IMR-90 (cell line): Measurements from ENCODE around the gene NOL4L. TPM values are rescaled to one million over a fixed set of nuclear protein-coding genes. Genes with fewer than 3 reads are reported as not detected.
A peak's percentile ranks its signal among the peaks of the same experiment; 100 is the strongest.

Source experiments
- ATAC-seq: fragments of 200-7000 bp; cut with Tn5 transposase; 2 replicates; pipeline ENCODE4 v1.9.1; 2020; ENCODE audit warnings: low read depth, mild to moderate bottlenecking, moderate library complexity
- BruUV-seq: library from RNA; stranded (reverse); fragments of 400-500 nt; replicated peaks from 2 replicates; lab custom pipeline; 2021; lab: Mats Ljungman, UMichigan
- CTCF ChIA-PET: fragments of 300-600 bp; formaldehyde crosslinking; extraction: SDS; loops from one replicate; lab custom pipeline; 2021; ENCODE audit warnings: antibody characterized with exemption; lab: Yijun Ruan, JAX
- POLR2A ChIA-PET: fragments of 300-600 bp; sonication (Branson Sonifier 250); formaldehyde crosslinking; loops from one replicate; lab custom pipeline; 2022; ENCODE audit warnings: antibody characterized with exemption; ENCODE audit not compliant: unreplicated experiment; lab: Charles Lee
- DNase-seq: peaks from one replicate; pipeline ENCODE4 v3.0.0; 2013
- H2AFZ ChIP-seq: replicated peaks from 2 replicates; pipeline ENCODE3; 2013; ENCODE audit warnings: low read length, mild to moderate bottlenecking; ENCODE audit not compliant: poor library complexity
- H2AK5ac ChIP-seq: 2 replicates; pipeline ENCODE4 v1.6.1; 2013; ENCODE audit warnings: low read depth, low read length, inconsistent platforms
- H2AK9ac ChIP-seq: replicated peaks from 2 replicates; pipeline ENCODE3; 2013; ENCODE audit warnings: mild to moderate bottlenecking, low read depth, low read length, moderate library complexity; ENCODE audit not compliant: poor library complexity
- H2BK120ac ChIP-seq: 2 replicates; pipeline ENCODE4 v1.6.1; 2013; ENCODE audit warnings: low read depth, low read length, inconsistent platforms
- H2BK15ac ChIP-seq: 3 replicates; pipeline ENCODE4 v1.6.1; 2013; ENCODE audit warnings: low read depth, low read length, inconsistent platforms
- H2BK20ac ChIP-seq: 2 replicates; pipeline ENCODE4 v1.6.1; 2013; ENCODE audit warnings: low read depth, mild to moderate bottlenecking, inconsistent platforms, low read length, moderate library complexity
- H2BK5ac ChIP-seq: 2 replicates; pipeline ENCODE4 v1.6.1; 2013; ENCODE audit warnings: mild to moderate bottlenecking, low read depth, low read length, inconsistent platforms; ENCODE audit not compliant: poor library complexity, severe bottlenecking
- H3K14ac ChIP-seq: replicated peaks from 2 replicates; pipeline ENCODE4 v1.6.1; 2013; ENCODE audit warnings: low read depth, low read length, inconsistent platforms
- H3K18ac ChIP-seq: 2 replicates; pipeline ENCODE4 v1.6.1; 2013; ENCODE audit warnings: low read depth, low read length, control low read depth
- H3K23ac ChIP-seq: 2 replicates; pipeline ENCODE4 v1.6.1; 2013; ENCODE audit warnings: low read depth, low read length, inconsistent platforms
- H3K27ac ChIP-seq: 2 replicates; pipeline ENCODE4 v1.5.1; 2013; ENCODE audit warnings: mild to moderate bottlenecking, control low read depth, low read length; ENCODE audit not compliant: insufficient read depth
- H3K27me3 ChIP-seq: 2 replicates; pipeline ENCODE4 v1.6.1; 2013; ENCODE audit warnings: low read length; ENCODE audit not compliant: control insufficient read depth, insufficient read depth
- H3K36me3 ChIP-seq: 2 replicates; pipeline ENCODE4 v1.6.1; 2013; ENCODE audit warnings: low read length, mixed read lengths; ENCODE audit not compliant: control insufficient read depth, insufficient read depth
- H3K4ac ChIP-seq: 2 replicates; pipeline ENCODE4 v1.6.1; 2013; ENCODE audit warnings: low read depth, low read length, inconsistent platforms
- H3K4me1 ChIP-seq: 2 replicates; pipeline ENCODE4 v1.6.1; 2013; ENCODE audit warnings: low read length, mixed read lengths; ENCODE audit not compliant: control insufficient read depth, insufficient read depth
- H3K4me2 ChIP-seq: 2 replicates; pipeline ENCODE4 v1.6.1; 2013; ENCODE audit warnings: low read depth, mild to moderate bottlenecking, control low read depth, low read length, moderate library complexity
- H3K4me3 ChIP-seq: 2 replicates; pipeline ENCODE4 v1.5.1; 2013; ENCODE audit warnings: low read depth, mild to moderate bottlenecking, control low read depth, low read length, moderate library complexity; ENCODE audit not compliant: insufficient read depth
- H3K56ac ChIP-seq: 2 replicates; pipeline ENCODE4 v1.6.1; 2013; ENCODE audit warnings: low read length, inconsistent platforms; ENCODE audit not compliant: insufficient read depth; ENCODE audit errors: extremely low read depth
- H3K79me1 ChIP-seq, 2 experiments: 2 replicates each; pipeline ENCODE4 v1.6.1; 2013; ENCODE audit warnings: low read length in 2 of 2, inconsistent platforms in 1 of 2, low read depth in 1 of 2
- H3K9ac ChIP-seq: 2 replicates; pipeline ENCODE4 v1.6.1; 2013; ENCODE audit warnings: low read depth, low read length, control low read depth
- H3K9me1 ChIP-seq: 2 replicates; pipeline ENCODE4 v1.6.1; 2013; ENCODE audit warnings: low read length, inconsistent platforms; ENCODE audit not compliant: insufficient read depth
- H3K9me3 ChIP-seq: 2 replicates; pipeline ENCODE4 v1.6.1; 2013; ENCODE audit warnings: low read length; ENCODE audit not compliant: control insufficient read depth, insufficient read depth
- H4K20me1 ChIP-seq: 2 replicates; pipeline ENCODE4 v1.6.1; 2013; ENCODE audit warnings: low read length, inconsistent platforms; ENCODE audit not compliant: insufficient read depth
- H4K5ac ChIP-seq: 2 replicates; pipeline ENCODE4 v1.6.1; 2013; ENCODE audit warnings: mild to moderate bottlenecking, low read depth, low read length, control low read depth
- H4K8ac ChIP-seq, 2 experiments: 2 replicates each; pipeline ENCODE4 v1.6.1; 2013; ENCODE audit warnings: low read depth in 2 of 2, low read length in 2 of 2, control low read depth in 1 of 2, inconsistent platforms in 1 of 2
- H4K91ac ChIP-seq: 2 replicates; pipeline ENCODE4 v1.6.1; 2013; ENCODE audit warnings: low read depth, low read length, inconsistent platforms; ENCODE audit not compliant: insufficient read depth
- CHD1 ChIP-seq: IDR thresholded peaks from 2 replicates; pipeline ENCODE4 v1.6.1; 2012; ENCODE audit warnings: low read depth, low read length, improper control_type of control experiment
- CTCF ChIP-seq: conservative IDR thresholded peaks from 2 replicates; pipeline ENCODE4 v1.5.1; 2012; ENCODE audit warnings: mild to moderate bottlenecking, low read depth, low read length, improper control_type of control experiment
- FOS ChIP-seq: fragments of 150-350 bp; IDR thresholded peaks from 2 replicates; pipeline ENCODE4 v1.6.1; 2016; ENCODE audit warnings: low read depth, low read length
- MAFK ChIP-seq: IDR thresholded peaks from 2 replicates; pipeline ENCODE4 v1.6.1; 2012; ENCODE audit warnings: low read depth, low read length, improper control_type of control experiment
- MAZ ChIP-seq: IDR thresholded peaks from 2 replicates; pipeline ENCODE4 v1.6.1; 2012; ENCODE audit warnings: low read depth, mild to moderate bottlenecking, low read length, improper control_type of control experiment, moderate library complexity, borderline replicate concordance
- MXI1 ChIP-seq: IDR thresholded peaks from 2 replicates; pipeline ENCODE4 v1.6.1; 2012; ENCODE audit warnings: low read depth, mild to moderate bottlenecking, low read length, moderate library complexity, borderline replicate concordance
- RAD21 ChIP-seq: IDR thresholded peaks from 2 replicates; pipeline ENCODE4 v1.6.1; 2012; ENCODE audit warnings: low read length, improper control_type of control experiment
- RCOR1 ChIP-seq: IDR thresholded peaks from 2 replicates; pipeline ENCODE4 v1.6.1; 2012; ENCODE audit warnings: mild to moderate bottlenecking, low read length, improper control_type of control experiment; ENCODE audit not compliant: insufficient replicate concordance
- WGBS, 2 experiments: methylation state at CpG; one replicate each; pipeline versions ENCODE4 v1.1.5 to v1.1.7; 2013; ENCODE audit warnings: missing lambda C conversion rate in 2 of 2; ENCODE audit not compliant: insufficient read length in 1 of 2; ENCODE audit errors: extremely low coverage in 2 of 2; 5-methylcytosine and 5-hydroxymethylcytosine counted together
- dilution Hi-C: fragments of 300-500 bp; cut with HindIII; formaldehyde crosslinking; loops from one replicate; pipeline ENCODE4 v1.14.3; 2018; ENCODE audit warnings: low sequenced_read_pairs; ENCODE audit not compliant: unreplicated experiment
- in situ Hi-C: fragments of 300-500 bp; cut with MboI; formaldehyde crosslinking; loops from 3 replicates; pipeline ENCODE4 v1.14.3; 2019; ENCODE audit warnings: low sequenced_read_pairs, inconsistent platforms, mixed read lengths
- intact Hi-C: fragments of 100-400 bp; cut with micrococcal nuclease; formaldehyde crosslinking; loops from 2 replicates; pipeline ENCODE4 v1.10.0; 2022
- polyA plus RNA-seq, 3 experiments: library from polyadenylated mRNA; depleted of rRNA; stranded (reverse); fragments of >200 nt; gene quantifications; 2 replicates each; pipeline ENCODE4 v1.2.3, GENCODE V29; 2012; ENCODE audit warnings: low replicate concordance in 1 of 3
- total RNA-seq: library from RNA; depleted of rRNA; stranded (reverse); fragments of >200 nt; gene quantifications from 2 replicates; pipeline ENCODE4 v1.2.3, GENCODE V29; 2012
- TF ChIP-seq, protein P1 (sequence below): fragments of 150-350 bp; IDR thresholded peaks from 2 replicates; pipeline ENCODE4 v1.6.1; 2017; ENCODE audit warnings: mild to moderate bottlenecking, antibody characterized with exemption, low read length, low read depth

Gene NOL4L
- total and polyA plus RNA-seq, 2 of the 4 experiments (the other 2 are of a cell fraction), result 4.7 to 13.3 TPM

- dilution Hi-C loops, result no loop called here
- Histone ChIP-seq H2AK9ac (no peak overlapping the region), H3K14ac (peak overlapping the region; percentile 83; the same call in 1 of the 2 replicates), H4K5ac (no peak overlapping the region; the same call in 1 of the 2 replicates), H2BK5ac (no peak overlapping the region), H3K4me2 (no peak overlapping the region), H3K9ac (no peak overlapping the region), H3K79me1 (peaks cover 0 to 4% of the 10 kb centered on the region in 2 experiments; a peak in 2 of 4 replicates), H4K8ac (peak overlapping the region in 1 of 2 experiments; percentile 77; a peak in 1 of 4 replicates), H3K9me1 (peaks cover 9% of the 10 kb centered on the region), H3K36me3 (no peaks in the 10 kb centered on the region), H3K9me3 (no peaks in the 10 kb centered on the region), H3K4ac (peak overlapping the region; percentile 90), H3K18ac (no peak overlapping the region; the same call in 1 of the 2 replicates), H2AK5ac (peak overlapping the region; percentile 95; the same call in 1 of the 2 replicates), H2BK120ac (peak overlapping the region; percentile 82; the same call in 1 of the 2 replicates), H3K4me3 (no peak overlapping the region), H3K56ac (no peak overlapping the region), H3K4me1 (peaks cover 10% of the 10 kb centered on the region), H2BK20ac (peak overlapping the region; percentile 76), H2BK15ac (peak overlapping the region; percentile 94; the same call in 2 of the 3 replicates), H3K27ac (no peak overlapping the region), H4K20me1 (no peaks in the 10 kb centered on the region), H3K23ac (peak overlapping the region; percentile 59; the same call in 1 of the 2 replicates), H4K91ac (peak overlapping the region; percentile 65; the same call in 1 of the 2 replicates), H2AFZ (peak overlapping the region; percentile 85), H3K27me3 (no peaks in the 10 kb centered on the region; the same call in 1 of the 2 replicates)
- ChIA-PET CTCF (no interaction called here), POLR2A (no interaction called here)
- in situ Hi-C loops, result no loop called here
- 73% methylated on average over 7 of the region's 9 CpGs; no CpG with 5 or more reads in 1 of the 2 experiments for WGBS, 2 experiments
- no TSS peak for BruUV-seq
- intact Hi-C loops, result no loop called here
- no peak; the same call in 1 of the 2 replicates for ATAC-seq
- TF ChIP-seq CHD1 (no peak), MXI1 (no peak), MAZ (no peak), FOS (no peak), RCOR1 (no peak), MAFK (no peak), RAD21 (no peak), CTCF (no peak)
- TF ChIP-seq, protein P1, sequence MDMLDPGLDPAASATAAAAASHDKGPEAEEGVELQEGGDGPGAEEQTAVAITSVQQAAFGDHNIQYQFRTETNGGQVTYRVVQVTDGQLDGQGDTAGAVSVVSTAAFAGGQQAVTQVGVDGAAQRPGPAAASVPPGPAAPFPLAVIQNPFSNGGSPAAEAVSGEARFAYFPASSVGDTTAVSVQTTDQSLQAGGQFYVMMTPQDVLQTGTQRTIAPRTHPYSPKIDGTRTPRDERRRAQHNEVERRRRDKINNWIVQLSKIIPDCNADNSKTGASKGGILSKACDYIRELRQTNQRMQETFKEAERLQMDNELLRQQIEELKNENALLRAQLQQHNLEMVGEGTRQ, result no peak
- DNase-seq, result no peak
These were observed 9.9 kb downstream of the NOL4L start for GRCh38 chr20:32575227-32575581.
